Measurements from ENCODE around the gene S100A5. TPM values are rescaled to one million over a fixed set of nuclear protein-coding genes. Genes with fewer than 3 reads are reported as not detected.

Gene S100A5
- total RNA-seq, 2 experiments from 2014 or later: not detected

Other genes starting within 250 kb of the S100A5 start
- gene PGLYRP3, start 228.0 kb downstream of the S100A5 start, total RNA-seq (2014; rRNA removed; shearing (Covaris generic)): not detected in 2 replicates
- not detected in 2 replicates for gene PGLYRP3, start 228.0 kb downstream of the S100A5 start, total RNA-seq (2022)
- not detected in 2 replicates for gene PGLYRP4, start 192.1 kb downstream of the S100A5 start, total RNA-seq (2014; rRNA removed; shearing (Covaris generic))
- gene PGLYRP4, start 192.1 kb downstream of the S100A5 start, total RNA-seq (2022): not detected in 2 replicates
- not detected in 2 replicates for gene S100A9, start 183.1 kb downstream of the S100A5 start, total RNA-seq (2014; rRNA removed; shearing (Covaris generic))
- not detected in 2 replicates for gene S100A9, start 183.1 kb downstream of the S100A5 start, total RNA-seq (2022)
- not detected in 2 replicates for gene S100A12, start 165.3 kb downstream of the S100A5 start, total RNA-seq (2014; rRNA removed; shearing (Covaris generic))
- not detected in 2 replicates for gene S100A12, start 165.3 kb downstream of the S100A5 start, total RNA-seq (2022)
- gene S100A8, start 149.9 kb downstream of the S100A5 start, total RNA-seq (2014; rRNA removed; shearing (Covaris generic)): not detected in 2 replicates
- not detected in 2 replicates for gene S100A8, start 149.9 kb downstream of the S100A5 start, total RNA-seq (2022)
- gene S100A7A, start 124.4 kb downstream of the S100A5 start, total RNA-seq (2014; rRNA removed; shearing (Covaris generic)): not detected in 2 replicates
- gene S100A7A, start 124.4 kb downstream of the S100A5 start, total RNA-seq (2022): not detected in 2 replicates
- gene S100A7, start 80.3 kb downstream of the S100A5 start, total RNA-seq (2014; rRNA removed; shearing (Covaris generic)): not detected in 2 replicates
- gene S100A7, start 80.3 kb downstream of the S100A5 start, total RNA-seq (2022): not detected in 2 replicates
- gene S100A6, start 4.9 kb downstream of the S100A5 start, total RNA-seq (2014; rRNA removed; shearing (Covaris generic)): not detected in 2 replicates
- gene S100A6, start 4.9 kb downstream of the S100A5 start, total RNA-seq (2022): not detected in 2 replicates
- gene S100A4, start 4.9 kb upstream of the S100A5 start, total RNA-seq (2014; rRNA removed; shearing (Covaris generic)): 1.6 and 3.6 TPM in 2 replicates
- gene S100A4, start 4.9 kb upstream of the S100A5 start, total RNA-seq (2022): 0.53 and 1.9 TPM in 2 replicates
- gene S100A3, start 8.3 kb upstream of the S100A5 start, total RNA-seq (2014; rRNA removed; shearing (Covaris generic)): not detected in 2 replicates
- gene S100A3, start 8.3 kb upstream of the S100A5 start, total RNA-seq (2022): not detected in 2 replicates
- gene S100A2, start 24.9 kb upstream of the S100A5 start, total RNA-seq (2014; rRNA removed; shearing (Covaris generic)): not detected in 2 replicates
- gene S100A2, start 24.9 kb upstream of the S100A5 start, total RNA-seq (2022): 1.4 TPM in 1 of 2 replicates, not detected in the other
- not detected in 2 replicates for gene S100A16, start 72.2 kb upstream of the S100A5 start, total RNA-seq (2014; rRNA removed; shearing (Covaris generic))
- gene S100A16, start 72.2 kb upstream of the S100A5 start, total RNA-seq (2022): 0.33 TPM in 1 of 2 replicates, not detected in the other
- gene S100A14, start 75.4 kb upstream of the S100A5 start, total RNA-seq (2014; rRNA removed; shearing (Covaris generic)): not detected in 2 replicates
- gene S100A14, start 75.4 kb upstream of the S100A5 start, total RNA-seq (2022): not detected in 2 replicates
- 2.7 and 4.8 TPM in 2 replicates for gene S100A13, start 86.6 kb upstream of the S100A5 start, total RNA-seq (2014; rRNA removed; shearing (Covaris generic))
- gene S100A13, start 86.6 kb upstream of the S100A5 start, total RNA-seq (2022): 6.9 and 10.3 TPM in 2 replicates
- gene S100A1, start 87.5 kb upstream of the S100A5 start, total RNA-seq (2014; rRNA removed; shearing (Covaris generic)): not detected in 2 replicates
- not detected in 2 replicates for gene S100A1, start 87.5 kb upstream of the S100A5 start, total RNA-seq (2022)
- gene CHTOP, start 93.1 kb upstream of the S100A5 start, total RNA-seq (2014; rRNA removed; shearing (Covaris generic)): 70.9 and 85.3 TPM in 2 replicates
- 106 and 107 TPM in 2 replicates for gene CHTOP, start 93.1 kb upstream of the S100A5 start, total RNA-seq (2022)
- 33.2 and 44.5 TPM in 2 replicates for gene SNAPIN, start 117.8 kb upstream of the S100A5 start, total RNA-seq (2014; rRNA removed; shearing (Covaris generic))
- gene SNAPIN, start 117.8 kb upstream of the S100A5 start, total RNA-seq (2022): 31.1 and 33.7 TPM in 2 replicates
- 287 and 300 TPM in 2 replicates for gene ILF2, start 130.1 kb upstream of the S100A5 start, total RNA-seq (2014; rRNA removed; shearing (Covaris generic))
- 319 and 334 TPM in 2 replicates for gene ILF2, start 130.1 kb upstream of the S100A5 start, total RNA-seq (2022)
- 0.03 TPM in 1 of 2 replicates, not detected in the other for gene NPR1, start 137.8 kb upstream of the S100A5 start, total RNA-seq (2014; rRNA removed; shearing (Covaris generic))
- not detected in 2 replicates for gene NPR1, start 137.8 kb upstream of the S100A5 start, total RNA-seq (2022)
- 31.6 and 33.5 TPM in 2 replicates for gene INTS3, start 187.1 kb upstream of the S100A5 start, total RNA-seq (2014; rRNA removed; shearing (Covaris generic))
- gene INTS3, start 187.1 kb upstream of the S100A5 start, total RNA-seq (2022): 65.8 and 67.3 TPM in 2 replicates
- 3.3 and 4.5 TPM in 2 replicates for gene SLC27A3, start 234.5 kb upstream of the S100A5 start, total RNA-seq (2014; rRNA removed; shearing (Covaris generic))
- gene SLC27A3, start 234.5 kb upstream of the S100A5 start, total RNA-seq (2022): 7.7 and 10.2 TPM in 2 replicates